Progenitor cell of endocrine pancreas (in vitro differentiated cells): ENCODE measurements around the gene EMP2. TPM values are rescaled to one million over a fixed set of nuclear protein-coding genes. Genes with fewer than 3 reads are reported as not detected.
"Not testable (repeated sequence)": the region's sequence is repeated elsewhere in the genome, so short reads cannot be mapped to it uniquely, and the experiment has no call there.

Source experiments
- DNase-seq: peaks from one replicate; pipeline ENCODE4 v3.0.0; 2021; ENCODE audit warnings: low spot score; ENCODE audit not compliant: unreplicated experiment
- H3K27ac Mint-ChIP-seq: 2 replicates; pipeline ENCODE4 v1.8.0; 2021; ENCODE audit warnings: mild to moderate bottlenecking, moderate library complexity, mixed read lengths
- H3K27me3 Mint-ChIP-seq: 2 replicates; pipeline ENCODE4 v1.8.0; 2021; ENCODE audit warnings: mixed read lengths
- H3K36me3 Mint-ChIP-seq: 2 replicates; pipeline ENCODE4 v1.8.0; 2022; ENCODE audit warnings: mixed read lengths; ENCODE audit not compliant: insufficient read depth
- H3K4me1 Mint-ChIP-seq: 2 replicates; pipeline ENCODE4 v1.8.0; 2021; ENCODE audit warnings: low read depth, mixed read lengths
- H3K4me3 Mint-ChIP-seq: 2 replicates; pipeline ENCODE4 v1.8.0; 2021; ENCODE audit warnings: low read depth, mild to moderate bottlenecking, moderate library complexity, mixed read lengths
- H3K9me3 Mint-ChIP-seq: 2 replicates; pipeline ENCODE4 v1.8.0; 2021; ENCODE audit warnings: low read depth, mixed read lengths
- CTCF ChIP-seq: fragments of 200-600 bp; sonication (generic); IDR thresholded peaks from one replicate; pipeline ENCODE4 v1.5.0; 2021; ENCODE audit warnings: antibody characterized with exemption, mild to moderate bottlenecking; ENCODE audit not compliant: unreplicated experiment
- total RNA-seq: library from RNA; stranded (reverse); gene quantifications from 2 replicates; pipeline ENCODE4 v1.2.1, GENCODE V29; 2021

EMP2 gene
- total RNA-seq, 1 donor from 2014 or later, result 10.5 TPM

GRCh38 chr16:10510279-10510678 lies 70.1 kb downstream of the EMP2 start:
- Mint-ChIP-seq H3K9me3 (peaks cover 2% of the 10 kb centered on the region), H3K4me1 (peaks cover 6% of the 10 kb centered on the region), H3K27me3 (no peaks in the 10 kb centered on the region), H3K4me3 (no peak overlapping the region), H3K36me3 (no peaks in the 10 kb centered on the region), H3K27ac (no peak overlapping the region)
- no peak for DNase-seq
- no peak for TF ChIP-seq CTCF

GRCh38 chr16:10509534-10510025 lies 70.8 kb downstream of the EMP2 start:
- peaks cover 10% of the 10 kb centered on the region for H3K4me1 Mint-ChIP-seq

GRCh38 chr16:10505286-10505685 lies 75.1 kb downstream of the EMP2 start:
- not testable (repeated sequence) for DNase-seq, H3K27ac Mint-ChIP-seq, H3K4me3 Mint-ChIP-seq, H3K27me3 Mint-ChIP-seq, H3K36me3 Mint-ChIP-seq
- Mint-ChIP-seq H3K9me3 (peaks cover 12% of the 10 kb centered on the region), H3K4me1 (peaks cover 10% of the 10 kb centered on the region)

More at GRCh38 chr16:10509534-10510025, 70.8 kb downstream of the EMP2 start:
- Mint-ChIP-seq H3K27ac (no peak overlapping the region), H3K27me3 (no peaks in the 10 kb centered on the region), H3K9me3 (peaks cover 8% of the 10 kb centered on the region), H3K36me3 (no peaks in the 10 kb centered on the region), H3K4me3 (no peak overlapping the region)
- peak; percentile 52 for DNase-seq
- TF ChIP-seq CTCF, result peak; percentile 85

- Mint-ChIP-seq H3K27ac (peak overlapping the region; percentile 62), H3K27me3 (no peaks in the 10 kb centered on the region), H3K4me3 (no peak overlapping the region), H3K36me3 (no peaks in the 10 kb centered on the region), H3K9me3 (peaks cover 12% of the 10 kb centered on the region), H3K4me1 (peaks cover 9% of the 10 kb centered on the region)
- no peak for TF ChIP-seq CTCF
- DNase-seq, result no peak
Measured at GRCh38 chr16:10504404-10504885, 76.0 kb downstream of the EMP2 start.

- Mint-ChIP-seq H3K9me3 (peaks cover 12% of the 10 kb centered on the region), H3K36me3 (no peaks in the 10 kb centered on the region), H3K27ac (no peak overlapping the region), H3K4me1 (peaks cover 8% of the 10 kb centered on the region), H3K27me3 (no peaks in the 10 kb centered on the region), H3K4me3 (no peak overlapping the region)
- no peak for TF ChIP-seq CTCF
- DNase-seq, result no peak
Measured at GRCh38 chr16:10502776-10503175, 77.6 kb downstream of the EMP2 start.

GRCh38 chr16:10501016-10501607 lies 79.3 kb downstream of the EMP2 start:
- Mint-ChIP-seq H3K27ac (no peak overlapping the region), H3K4me3 (no peak overlapping the region), H3K27me3 (no peaks in the 10 kb centered on the region), H3K4me1 (peaks cover 7% of the 10 kb centered on the region), H3K36me3 (no peaks in the 10 kb centered on the region), H3K9me3 (peaks cover 10% of the 10 kb centered on the region)
- TF ChIP-seq CTCF, result no peak
- no peak for DNase-seq
